Esophagus muscularis mucosa (tissue), 4 donors: ENCODE measurements around the gene TRIM63.

Experiments
- CTCF ChIP-seq, 3 experiments: fragments of 200-600 bp in 2 of 3; fragments of 450-650 bp in 1 of 3; sonication (generic) in 2 of 3; IDR thresholded peaks; one replicate each; pipeline ENCODE4 v1.5.1; 2017 to 2019; ENCODE audit warnings: antibody characterized with exemption in 3 of 3, mild to moderate bottlenecking in 2 of 3, moderate library complexity in 1 of 3
- EP300 ChIP-seq: sonication (generic); formaldehyde crosslinking; IDR thresholded peaks from one replicate; pipeline ENCODE4 v1.6.1; 2017; ENCODE audit warnings: antibody characterized with exemption
- POLR2A ChIP-seq: fragments of 450-650 bp; IDR thresholded peaks from one replicate; pipeline ENCODE4 v1.6.1; 2017; ENCODE audit warnings: antibody characterized with exemption, moderate library complexity, mild to moderate bottlenecking, low read depth
- POLR2AphosphoS5 ChIP-seq, 2 donors: sonication (generic); formaldehyde crosslinking; IDR thresholded peaks; one replicate each; pipeline ENCODE4 v1.6.1; 2017; ENCODE audit warnings: antibody characterized with exemption in 2 of 2

GRCh38 chr1:26089125-26089524, 21.7 kb upstream of the TRIM63 start:
- no peak for TF ChIP-seq POLR2A
- TF ChIP-seq CTCF (IDR thresholded peaks at IDR 0.05): no peak
- TF ChIP-seq POLR2AphosphoS5 (IDR thresholded peaks at IDR 0.05): no peak
- TF ChIP-seq EP300: no peak
